T-helper 2 cell treated with Interferon-gamma antibody and Interleukin-4, amounts not matched to agents 5 μg/mL and 100 μg/mL, for 36 hours (primary cell): ENCODE results near the gene PCGF3.
"Not testable (repeated sequence)": the region's sequence is repeated elsewhere in the genome, so short reads cannot be mapped to it uniquely, and the experiment has no call there.

Experiments
- DNase-seq: peaks from one replicate; pipeline ENCODE4 v3.0.0; 2021; ENCODE audit warnings: low spot score
- H3K27ac Mint-ChIP-seq: one replicate; pipeline ENCODE4 v1.8.0; 2021; ENCODE audit warnings: mild to moderate bottlenecking, mixed read lengths
- H3K27me3 Mint-ChIP-seq: one replicate; pipeline ENCODE4 v1.8.0; 2021; ENCODE audit warnings: low read depth, mixed read lengths
- H3K36me3 Mint-ChIP-seq: one replicate; pipeline ENCODE4 v1.8.0; 2021; ENCODE audit warnings: low read depth, mixed read lengths
- H3K4me1 Mint-ChIP-seq: one replicate; pipeline ENCODE4 v1.8.0; 2021; ENCODE audit warnings: low read depth, mixed read lengths
- H3K4me3 Mint-ChIP-seq: one replicate; pipeline ENCODE4 v1.8.0; 2022; ENCODE audit warnings: mild to moderate bottlenecking, moderate library complexity, mixed read lengths
- H3K9me3 Mint-ChIP-seq: one replicate; pipeline ENCODE4 v1.8.0; 2021; ENCODE audit warnings: mixed read lengths

The PCGF3 gene

DNA sequence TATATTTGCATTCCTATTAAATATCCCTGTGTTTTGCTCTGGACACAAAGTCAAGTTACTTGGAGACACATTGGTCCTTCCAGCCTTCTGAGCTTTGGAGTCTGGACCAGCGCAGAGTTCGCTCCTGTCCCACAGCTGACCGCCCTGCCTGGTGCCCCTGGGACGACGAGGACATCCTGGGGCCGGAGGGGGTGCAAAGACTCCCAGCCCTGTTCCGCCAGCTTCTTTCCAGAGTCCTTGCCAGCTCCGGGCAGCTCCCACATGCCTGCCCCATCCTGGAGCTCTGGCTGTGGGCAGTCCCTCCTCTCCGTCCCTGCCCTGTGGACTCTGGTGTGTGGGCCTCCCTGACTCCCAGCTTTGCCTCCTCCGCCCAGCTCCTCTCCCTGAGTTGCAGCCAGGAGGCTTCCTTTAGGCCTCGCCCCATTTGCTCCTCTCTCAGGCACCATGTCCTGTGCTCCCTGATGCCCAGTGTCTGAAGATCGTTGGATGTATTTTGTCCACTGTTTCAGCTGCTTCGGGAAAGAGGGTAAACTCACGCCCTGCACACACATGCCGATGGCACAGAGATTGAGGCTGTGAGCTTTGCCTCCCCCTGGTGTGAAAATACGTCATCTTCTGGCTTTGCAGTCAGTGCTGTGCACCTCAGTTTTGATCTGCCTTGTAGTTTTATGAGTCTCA is 4.9 kb upstream of the PCGF3 start:
- Mint-ChIP-seq H3K9me3 (no peaks in the 10 kb centered on the region), H3K4me3 (no peak overlapping the region), H3K4me1 (peaks cover 20% of the 10 kb centered on the region), H3K36me3 (no peaks in the 10 kb centered on the region), H3K27me3 (no peaks in the 10 kb centered on the region), H3K27ac (peak overlapping the region; percentile 49)
- DNase-seq = no peak

- H3K4me3 Mint-ChIP-seq = no peak overlapping the region
- H3K9me3 Mint-ChIP-seq = no peaks in the 10 kb centered on the region
- H3K27ac Mint-ChIP-seq = no peak overlapping the region
- no peak for DNase-seq
- H3K36me3 Mint-ChIP-seq = no peaks in the 10 kb centered on the region
- H3K27me3 Mint-ChIP-seq = no peaks in the 10 kb centered on the region
- H3K4me1 Mint-ChIP-seq = peaks cover 20% of the 10 kb centered on the region
Observed at GRCh38 chr4:702618-703048, 3.0 kb upstream of the PCGF3 start.

GRCh38 chr4:703336-704197 is 2.1 kb upstream of the PCGF3 start:
- Mint-ChIP-seq H3K4me1 (peaks cover 19% of the 10 kb centered on the region), H3K9me3 (no peaks in the 10 kb centered on the region), H3K27ac (no peak overlapping the region), H3K27me3 (no peaks in the 10 kb centered on the region), H3K4me3 (no peak overlapping the region), H3K36me3 (peaks cover under 1% of the 10 kb centered on the region)
- no peak for DNase-seq

GRCh38 chr4:704198-704891 is 1.3 kb upstream of the PCGF3 start:
- H3K27me3 Mint-ChIP-seq = no peaks in the 10 kb centered on the region
- peak overlapping the region; percentile 87 for H3K4me3 Mint-ChIP-seq
- no peak overlapping the region for H3K27ac Mint-ChIP-seq
- no peaks in the 10 kb centered on the region for H3K9me3 Mint-ChIP-seq
- no peak for DNase-seq
- H3K36me3 Mint-ChIP-seq = peaks cover 3% of the 10 kb centered on the region
- H3K4me1 Mint-ChIP-seq = peaks cover 15% of the 10 kb centered on the region

DNA sequence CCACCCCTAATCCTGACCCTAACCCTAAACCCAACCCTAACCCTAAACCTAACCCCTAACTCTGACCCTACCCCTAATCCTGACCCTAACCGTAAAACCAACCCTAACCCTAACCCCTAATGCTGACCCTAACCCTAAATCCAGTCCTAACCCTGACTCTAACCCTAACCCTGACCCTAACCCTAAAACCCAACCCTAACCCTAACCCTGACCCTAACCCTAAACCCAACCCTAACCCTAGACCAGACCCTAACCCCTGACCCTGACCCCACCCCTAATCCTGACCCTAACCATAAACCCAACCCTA is 708 bp upstream of the PCGF3 start:
- H3K4me1 Mint-ChIP-seq = peaks cover 17% of the 10 kb centered on the region
- peak overlapping the region; percentile 85 for H3K27ac Mint-ChIP-seq
- H3K36me3 Mint-ChIP-seq = peaks cover 6% of the 10 kb centered on the region
- H3K27me3 Mint-ChIP-seq = no peaks in the 10 kb centered on the region
- no peak for DNase-seq
- no peaks in the 10 kb centered on the region for H3K9me3 Mint-ChIP-seq
- peak overlapping the region; percentile 87 for H3K4me3 Mint-ChIP-seq

DNA sequence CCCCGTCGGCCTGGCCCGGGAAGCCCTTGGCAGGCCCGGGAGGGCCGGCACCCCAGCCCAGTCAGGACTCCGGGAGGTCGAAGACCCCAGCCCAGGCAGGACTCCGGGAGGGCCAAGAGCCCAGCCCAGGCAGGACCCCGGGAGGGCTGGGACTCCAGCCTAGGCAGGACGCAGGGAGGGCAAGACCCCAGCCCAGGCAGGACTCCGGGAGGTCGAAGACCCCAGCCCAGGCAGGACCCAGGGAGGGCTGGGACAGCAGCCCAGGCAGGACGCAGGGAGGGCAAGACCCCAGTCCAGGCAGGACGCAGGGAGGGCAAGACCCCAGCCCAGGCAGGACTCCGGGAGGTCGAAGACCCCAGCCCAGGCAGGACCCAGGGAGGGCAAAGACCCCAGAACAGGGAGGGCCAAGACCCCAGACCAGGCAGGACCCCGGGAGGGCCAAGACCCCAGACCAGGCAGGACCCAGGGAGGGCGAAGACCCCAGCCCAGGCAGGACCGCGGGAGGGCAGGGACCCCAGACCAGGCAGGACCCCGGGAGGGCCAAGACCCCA is 526 bp downstream of the PCGF3 start:
- H3K4me1 Mint-ChIP-seq, H3K9me3 Mint-ChIP-seq, H3K36me3 Mint-ChIP-seq, H3K27me3 Mint-ChIP-seq, H3K4me3 Mint-ChIP-seq, DNase-seq, H3K27ac Mint-ChIP-seq: not testable (repeated sequence)

GRCh38 chr4:706834-707598 is 1.4 kb downstream of the PCGF3 start:
- Mint-ChIP-seq H3K9me3 (no peaks in the 10 kb centered on the region), H3K4me3 (no peak overlapping the region), H3K27ac (no peak overlapping the region), H3K27me3 (no peaks in the 10 kb centered on the region), H3K4me1 (peaks cover 9% of the 10 kb centered on the region), H3K36me3 (peaks cover 7% of the 10 kb centered on the region)
- no peak for DNase-seq

DNA sequence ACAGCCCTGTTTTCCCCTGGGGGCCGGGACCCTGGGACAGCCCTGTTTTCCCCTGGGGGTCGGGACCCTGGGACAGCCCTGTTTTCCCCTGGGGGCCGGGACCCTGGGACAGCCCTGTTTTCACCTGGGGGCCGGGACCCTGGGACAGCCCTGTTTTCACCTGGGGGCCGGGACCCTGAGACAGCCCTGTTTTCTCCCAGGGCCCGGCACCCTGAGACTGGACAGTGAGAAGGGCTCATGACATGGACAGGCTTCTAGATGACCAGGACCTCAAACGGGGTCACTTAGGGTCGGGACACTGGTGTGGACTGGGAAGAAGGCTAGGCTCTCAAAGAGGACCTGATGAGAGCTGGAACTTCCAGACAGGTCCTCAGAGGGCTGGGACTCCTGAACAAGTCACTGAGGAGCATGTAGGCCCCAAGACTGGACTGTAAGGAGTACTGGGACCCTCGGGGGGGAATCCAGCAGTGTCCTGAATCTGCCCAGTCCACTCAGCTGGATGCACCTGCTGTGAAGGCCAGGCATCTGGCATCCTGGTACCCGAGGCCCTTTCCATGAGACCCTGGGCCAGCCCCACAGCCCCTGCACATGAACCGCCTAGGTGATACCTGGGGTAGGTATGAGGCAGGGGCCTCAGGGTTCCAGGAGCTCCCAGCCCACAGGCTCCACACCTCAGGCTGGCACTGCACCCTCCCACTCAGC is 2.4 kb downstream of the PCGF3 start:
- peaks cover 9% of the 10 kb centered on the region for H3K4me1 Mint-ChIP-seq
- no peak overlapping the region for H3K4me3 Mint-ChIP-seq
- no peaks in the 10 kb centered on the region for H3K27me3 Mint-ChIP-seq
- peaks cover 7% of the 10 kb centered on the region for H3K36me3 Mint-ChIP-seq
- H3K27ac Mint-ChIP-seq = no peak overlapping the region
- no peak for DNase-seq
- no peaks in the 10 kb centered on the region for H3K9me3 Mint-ChIP-seq

GRCh38 chr4:708631-708933 is 3.0 kb downstream of the PCGF3 start:
- no peak overlapping the region for H3K27ac Mint-ChIP-seq

GRCh38 chr4:709348-709747 is 3.7 kb downstream of the PCGF3 start:
- no peak for DNase-seq
- H3K9me3 Mint-ChIP-seq = no peaks in the 10 kb centered on the region
- no peak overlapping the region for H3K4me3 Mint-ChIP-seq
- H3K36me3 Mint-ChIP-seq = peaks cover 7% of the 10 kb centered on the region
- peaks cover 9% of the 10 kb centered on the region for H3K4me1 Mint-ChIP-seq
- no peak overlapping the region for H3K27ac Mint-ChIP-seq
- no peaks in the 10 kb centered on the region for H3K27me3 Mint-ChIP-seq

More at GRCh38 chr4:708631-708933, 3.0 kb downstream of the PCGF3 start:
- Mint-ChIP-seq H3K9me3 (no peaks in the 10 kb centered on the region), H3K4me3 (no peak overlapping the region), H3K27me3 (no peaks in the 10 kb centered on the region), H3K4me1 (peaks cover 9% of the 10 kb centered on the region), H3K36me3 (peaks cover 7% of the 10 kb centered on the region)
- no peak for DNase-seq

GRCh38 chr4:710116-710515 is 4.5 kb downstream of the PCGF3 start:
- H3K36me3 Mint-ChIP-seq = peaks cover 9% of the 10 kb centered on the region
- no peaks in the 10 kb centered on the region for H3K9me3 Mint-ChIP-seq
- no peaks in the 10 kb centered on the region for H3K27me3 Mint-ChIP-seq
- peak overlapping the region; percentile 1 for H3K27ac Mint-ChIP-seq
- H3K4me3 Mint-ChIP-seq = no peak overlapping the region
- peaks cover 9% of the 10 kb centered on the region for H3K4me1 Mint-ChIP-seq
- no peak for DNase-seq

GRCh38 chr4:710916-711315 is 5.3 kb downstream of the PCGF3 start:
- peaks cover 6% of the 10 kb centered on the region for H3K4me1 Mint-ChIP-seq
- H3K4me3 Mint-ChIP-seq = no peak overlapping the region
- DNase-seq = no peak
- peaks cover 9% of the 10 kb centered on the region for H3K36me3 Mint-ChIP-seq
- no peaks in the 10 kb centered on the region for H3K27me3 Mint-ChIP-seq
- no peaks in the 10 kb centered on the region for H3K9me3 Mint-ChIP-seq
- H3K27ac Mint-ChIP-seq = no peak overlapping the region

- no peak for DNase-seq
- peaks cover 9% of the 10 kb centered on the region for H3K36me3 Mint-ChIP-seq
- H3K27ac Mint-ChIP-seq = no peak overlapping the region
- H3K4me3 Mint-ChIP-seq = no peak overlapping the region
- H3K9me3 Mint-ChIP-seq = no peaks in the 10 kb centered on the region
- H3K4me1 Mint-ChIP-seq = peaks cover 8% of the 10 kb centered on the region
- no peaks in the 10 kb centered on the region for H3K27me3 Mint-ChIP-seq
Observed at GRCh38 chr4:712093-712492, 6.5 kb downstream of the PCGF3 start.
